HepG2 (cell line): ENCODE data around the gene FAM43A. TPM values are rescaled to one million over a fixed set of nuclear protein-coding genes. Genes with fewer than 3 reads are reported as not detected.

Source experiments
- ATAC-seq: fragments of 200-7000 bp; cut with Tn5 transposase; 3 replicates; pipeline ENCODE4 v1.9.1; 2020; ENCODE audit warnings: mild to moderate bottlenecking, moderate library complexity
- BruUV-seq: library from RNA; stranded (reverse); fragments of 400-500 nt; replicated peaks from 2 replicates; lab custom pipeline; 2021; lab: Mats Ljungman, UMichigan
- CTCF ChIA-PET: fragments of 300-600 bp; formaldehyde crosslinking; extraction: SDS; loops from one replicate; lab custom pipeline; 2021; ENCODE audit warnings: low total read pairs, inconsistent platforms, low intra/inter-chr PET ratio; lab: Yijun Ruan, JAX
- POLR2A ChIA-PET: fragments of 350-600 bp; sonication (Branson Sonifier 250); formaldehyde crosslinking; loops from one replicate; lab custom pipeline; 2020; ENCODE audit warnings: antibody characterized with exemption, inconsistent platforms; lab: Yijun Ruan, JAX
- DNase-seq: peaks from one replicate; pipeline ENCODE4 v3.0.0-alpha.2; 2015; ENCODE audit warnings: low spot score
- FAIRE-seq: peaks from 3 replicates; lab custom pipeline; 2011; peaks lifted over from hg19 to GRCh38; lab: Jason Lieb, UNC
- H2AFZ ChIP-seq: one replicate; pipeline ENCODE4 v1.6.1; 2011; ENCODE audit warnings: low read length, inconsistent platforms
- H3K27ac ChIP-seq: fragments of 300-600 bp; 3 replicates; pipeline ENCODE4 v1.8.0; 2011; ENCODE audit warnings: mixed run types, mild to moderate bottlenecking, mixed read lengths, low read length, inconsistent platforms; ENCODE audit not compliant: insufficient read depth; ENCODE audit errors: extremely low read length
- H3K27me3 ChIP-seq, 2 experiments: fragments of 200-600 bp in 1 of 2; 2 replicates in 1 of 2; 3 replicates in 1 of 2; pipeline versions ENCODE4 v1.6.0 to v1.8.0; 2011; ENCODE audit warnings: low read length in 2 of 2, mild to moderate bottlenecking in 2 of 2, moderate library complexity in 2 of 2, inconsistent platforms in 1 of 2; ENCODE audit not compliant: insufficient read depth in 2 of 2, control insufficient read depth in 1 of 2
- H3K36me3 ChIP-seq, 2 experiments: fragments of 200-600 bp in 1 of 2; replicated peaks in 1 of 2; 2 replicates in 1 of 2; 3 replicates in 1 of 2; pipeline versions ENCODE4 v1.5.1 to v1.8.0; 2011; ENCODE audit warnings: low read length in 2 of 2, inconsistent platforms in 1 of 2; ENCODE audit not compliant: insufficient read depth in 2 of 2, control insufficient read depth in 1 of 2
- H3K4me1 ChIP-seq: 2 replicates; pipeline ENCODE4 v1.5.1; 2012; ENCODE audit warnings: low read length, inconsistent platforms; ENCODE audit not compliant: insufficient read depth
- H3K4me2 ChIP-seq: 2 replicates; pipeline ENCODE4 v1.6.0; 2011; ENCODE audit warnings: low read depth, low read length, inconsistent platforms
- H3K4me3 ChIP-seq, 3 experiments: fragments of 200-600 bp in 1 of 3; sonication (generic), shearing (Covaris generic) in 1 of 3; replicated peaks in 1 of 3; 2 replicates each; pipeline ENCODE4 v1.5.1; 2011 to 2016; ENCODE audit warnings: low read length in 3 of 3, inconsistent platforms in 2 of 3, low read depth in 2 of 3, mild to moderate bottlenecking in 2 of 3, control low read depth in 1 of 3, mixed read lengths in 1 of 3; ENCODE audit not compliant: insufficient read depth in 1 of 3
- H3K79me2 ChIP-seq: one replicate; pipeline ENCODE4 v1.6.1; 2011; ENCODE audit warnings: low read length, inconsistent platforms; ENCODE audit not compliant: insufficient read depth
- H3K9ac ChIP-seq: 2 replicates; pipeline ENCODE4 v1.6.0; 2011; ENCODE audit warnings: mild to moderate bottlenecking, low read depth, low read length, inconsistent platforms; ENCODE audit not compliant: insufficient read depth
- H3K9me3 ChIP-seq: 2 replicates; pipeline ENCODE4 v1.5.1; 2012; ENCODE audit warnings: mild to moderate bottlenecking, low read length
- H4K20me1 ChIP-seq: 2 replicates; pipeline ENCODE4 v1.6.0; 2011; ENCODE audit warnings: inconsistent platforms, mild to moderate bottlenecking, low read length, moderate library complexity; ENCODE audit not compliant: insufficient read depth
- BATF2 ChIP-seq: sonication (generic); formaldehyde crosslinking; IDR thresholded peaks from 2 replicates; pipeline ENCODE4 v1.8.0; 2022; ENCODE audit warnings: mild to moderate bottlenecking, missing genetic modification reagents, moderate library complexity
- BRCA1 ChIP-seq: sonication (generic); formaldehyde crosslinking; IDR thresholded peaks from 2 replicates; pipeline ENCODE4 v1.4.0; 2020; ENCODE audit warnings: missing genetic modification reagents
- HNRNPK ChIP-seq: fragments of 200-400 bp; formaldehyde crosslinking; IDR thresholded peaks from 2 replicates; pipeline ENCODE4 v1.6.1; 2018; ENCODE audit warnings: low read length, low read depth, moderate library complexity, mild to moderate bottlenecking; ENCODE audit not compliant: poor library complexity, severe bottlenecking
- KLF12 ChIP-seq: sonication (generic); formaldehyde crosslinking; IDR thresholded peaks from 2 replicates; pipeline ENCODE4 v1.4.0; 2020; ENCODE audit warnings: missing genetic modification reagents, borderline replicate concordance
- MEIS1 ChIP-seq: sonication (generic); formaldehyde crosslinking; IDR thresholded peaks from 2 replicates; pipeline ENCODE4 v1.9.0; 2021; ENCODE audit warnings: mild to moderate bottlenecking, missing genetic modification reagents, moderate library complexity, borderline replicate concordance
- POLR2G ChIP-seq: fragments of 200-400 bp; formaldehyde crosslinking; IDR thresholded peaks from 2 replicates; pipeline ENCODE4 v1.6.1; 2018; ENCODE audit warnings: mild to moderate bottlenecking, low read depth, low read length, moderate library complexity
- SMYD3 ChIP-seq: sonication (generic); formaldehyde crosslinking; IDR thresholded peaks from 2 replicates; pipeline ENCODE4 v1.8.1; 2023; ENCODE audit warnings: mild to moderate bottlenecking, missing genetic modification reagents
- TGIF2 ChIP-seq: IDR thresholded peaks from 2 replicates; pipeline ENCODE4 v1.6.1; 2016; ENCODE audit warnings: control low read depth, missing compliant biosample characterization
- ZBTB20 ChIP-seq: sonication (generic); formaldehyde crosslinking; IDR thresholded peaks from 2 replicates; pipeline ENCODE4 v1.8.1; 2023; ENCODE audit warnings: missing genetic modification reagents, low read depth, mild to moderate bottlenecking, borderline replicate concordance
- ZNF512 ChIP-seq: sonication (generic); formaldehyde crosslinking; IDR thresholded peaks from 2 replicates; pipeline ENCODE4 v1.4.0; 2020; ENCODE audit warnings: mild to moderate bottlenecking, missing genetic modification reagents
- ZNF530 ChIP-seq: sonication (generic); formaldehyde crosslinking; IDR thresholded peaks from 2 replicates; pipeline ENCODE4 v1.5.0; 2020; ENCODE audit warnings: low read depth, mild to moderate bottlenecking, missing genetic modification reagents
- ZNF550 ChIP-seq: sonication (generic); formaldehyde crosslinking; IDR thresholded peaks from 2 replicates; pipeline ENCODE4 v1.4.0; 2020; ENCODE audit warnings: mild to moderate bottlenecking, missing genetic modification reagents, borderline replicate concordance
- ZNF605 ChIP-seq: sonication (generic); formaldehyde crosslinking; IDR thresholded peaks from 2 replicates; pipeline ENCODE4 v1.8.0; 2022; ENCODE audit warnings: mild to moderate bottlenecking, missing genetic modification reagents
- ZNF891 ChIP-seq: sonication (generic); formaldehyde crosslinking; IDR thresholded peaks from 2 replicates; pipeline ENCODE4 v1.5.0; 2020; ENCODE audit warnings: mild to moderate bottlenecking, missing genetic modification reagents
- WGBS: methylation state at CpG from one replicate; pipeline ENCODE4 v1.1.6; 2017; ENCODE audit warnings: low lambda C conversion rate; 5-methylcytosine and 5-hydroxymethylcytosine counted together
- in situ Hi-C: cut with HindIII; loops from 2 replicates; pipeline ENCODE4 v1.10.0; 2017; ENCODE audit warnings: low pct_unique_long_range_greater_than_20kb; ENCODE audit not compliant: extremely low pct_ligation_motif_present
- intact Hi-C: fragments of 100-400 bp; cut with micrococcal nuclease; formaldehyde crosslinking; loops from one replicate; pipeline ENCODE4 v1.10.0; 2022; ENCODE audit not compliant: unreplicated experiment
- polyA plus RNA-seq, 8 experiments: library from polyadenylated mRNA; depleted of rRNA in 3 of 8; stranded (reverse) in 7 of 8; unstranded in 1 of 8; fragments of >200 nt; fragmentation: Illumina TruSeq in 4 of 8; extraction: Trizol in 4 of 8; gene quantifications; 2 replicates each; pipeline versions ENCODE4 v1.2.1 to v1.2.3, GENCODE V29; 2011 to 2016; ENCODE audit warnings: low read depth in 4 of 8, missing spikeins in 1 of 8, mixed read lengths in 1 of 8; ENCODE audit not compliant: insufficient read depth in 1 of 8
- total RNA-seq, 5 experiments: library from RNA; depleted of rRNA; stranded (reverse); fragments of >200 nt; fragmentation: Illumina TruSeq; extraction: Trizol; gene quantifications; 2 replicates each; pipeline ENCODE4 v1.2.3, GENCODE V29; 2016; ENCODE audit warnings: low read depth in 1 of 5
- TF ChIP-seq, protein P1 (sequence below): sonication (generic); formaldehyde crosslinking; IDR thresholded peaks from 2 replicates; pipeline ENCODE4 v1.8.1; 2022; ENCODE audit warnings: mild to moderate bottlenecking, missing genetic modification reagents
- TF ChIP-seq, protein P2 (sequence below), 2 experiments: sonication (generic) in 1 of 2; formaldehyde crosslinking in 1 of 2; IDR thresholded peaks; 2 replicates each; pipeline versions ENCODE4 v1.4.0 to v1.6.1; 2016 to 2020; ENCODE audit warnings: borderline replicate concordance in 1 of 2, low read depth in 1 of 2, mild to moderate bottlenecking in 1 of 2, missing genetic modification reagents in 1 of 2

Gene FAM43A
- total and polyA plus RNA-seq, 2 of the 13 experiments (the other 11 are each of a cell fraction or from before 2014, with no cell fraction given) = 0.91 to 1.8 TPM

DNA sequence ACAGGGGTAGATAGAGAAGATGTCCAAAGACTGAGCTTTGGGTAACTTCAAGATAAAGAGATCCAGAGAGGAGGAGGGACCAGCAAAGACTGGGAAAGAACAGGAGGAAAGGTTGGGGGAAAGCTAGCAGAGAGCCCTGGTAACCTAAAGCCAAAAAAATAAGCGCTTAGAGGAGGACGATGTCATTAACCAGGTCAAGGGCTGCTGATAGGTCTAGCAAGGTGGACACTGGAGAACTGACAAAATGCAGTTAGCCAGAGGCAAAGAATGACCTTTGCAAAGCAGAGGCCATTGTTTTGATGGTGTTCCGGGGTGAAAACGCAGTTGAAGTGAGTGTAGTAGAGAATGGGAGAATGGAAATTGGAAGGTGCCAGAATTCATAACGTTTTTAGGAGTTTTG, 39.7 kb downstream of the FAM43A start:
- Histone ChIP-seq H3K4me2 (no peak overlapping the region), H3K79me2 (no peaks in the 10 kb centered on the region), H2AFZ (no peak overlapping the region), H3K4me1 (peaks cover 72% of the 10 kb centered on the region), H3K9ac (no peak overlapping the region), H3K9me3 (no peaks in the 10 kb centered on the region), H4K20me1 (no peaks in the 10 kb centered on the region), H3K4me3 (no peak overlapping the region), H3K27me3 (peaks cover 0 to 16% of the 10 kb centered on the region in 2 experiments; a peak in 3 of 5 replicates), H3K27ac (no peak overlapping the region), H3K36me3 (no peaks in the 10 kb centered on the region)
- in situ Hi-C loops = no loop called here
- intact Hi-C loops = no loop called here
- POLR2A ChIA-PET = no interaction called here
- FAIRE-seq (no peak), ATAC-seq (no peak), DNase-seq (no peak)
- BruUV-seq = no TSS peak
- WGBS = 60% methylated on average over 5 of the region's 5 CpGs
- CTCF ChIA-PET = no interaction called here
- TF ChIP-seq ZNF512 (CRISPR knock-in tag) = no peak
- TF ChIP-seq TGIF2 (CRISPR knock-in tag) = no peak
- TF ChIP-seq, protein P1, sequence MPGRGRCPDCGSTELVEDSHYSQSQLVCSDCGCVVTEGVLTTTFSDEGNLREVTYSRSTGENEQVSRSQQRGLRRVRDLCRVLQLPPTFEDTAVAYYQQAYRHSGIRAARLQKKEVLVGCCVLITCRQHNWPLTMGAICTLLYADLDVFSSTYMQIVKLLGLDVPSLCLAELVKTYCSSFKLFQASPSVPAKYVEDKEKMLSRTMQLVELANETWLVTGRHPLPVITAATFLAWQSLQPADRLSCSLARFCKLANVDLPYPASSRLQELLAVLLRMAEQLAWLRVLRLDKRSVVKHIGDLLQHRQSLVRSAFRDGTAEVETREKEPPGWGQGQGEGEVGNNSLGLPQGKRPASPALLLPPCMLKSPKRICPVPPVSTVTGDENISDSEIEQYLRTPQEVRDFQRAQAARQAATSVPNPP (CRISPR knock-in tag) = no peak
- TF ChIP-seq ZNF891 (CRISPR knock-in tag) = no peak
- TF ChIP-seq ZBTB20 (CRISPR knock-in tag) = no peak
- no peak for TF ChIP-seq ZNF605
- TF ChIP-seq ZNF530 = no peak
- TF ChIP-seq SMYD3 = no peak
- TF ChIP-seq BRCA1 (CRISPR knock-in tag) = no peak
- no peak for TF ChIP-seq HNRNPK
- no peak for TF ChIP-seq MEIS1 (CRISPR knock-in tag)
- no peak for TF ChIP-seq KLF12 (CRISPR knock-in tag)
- no peak for TF ChIP-seq ZNF550 (CRISPR knock-in tag)
- TF ChIP-seq, protein P2, sequence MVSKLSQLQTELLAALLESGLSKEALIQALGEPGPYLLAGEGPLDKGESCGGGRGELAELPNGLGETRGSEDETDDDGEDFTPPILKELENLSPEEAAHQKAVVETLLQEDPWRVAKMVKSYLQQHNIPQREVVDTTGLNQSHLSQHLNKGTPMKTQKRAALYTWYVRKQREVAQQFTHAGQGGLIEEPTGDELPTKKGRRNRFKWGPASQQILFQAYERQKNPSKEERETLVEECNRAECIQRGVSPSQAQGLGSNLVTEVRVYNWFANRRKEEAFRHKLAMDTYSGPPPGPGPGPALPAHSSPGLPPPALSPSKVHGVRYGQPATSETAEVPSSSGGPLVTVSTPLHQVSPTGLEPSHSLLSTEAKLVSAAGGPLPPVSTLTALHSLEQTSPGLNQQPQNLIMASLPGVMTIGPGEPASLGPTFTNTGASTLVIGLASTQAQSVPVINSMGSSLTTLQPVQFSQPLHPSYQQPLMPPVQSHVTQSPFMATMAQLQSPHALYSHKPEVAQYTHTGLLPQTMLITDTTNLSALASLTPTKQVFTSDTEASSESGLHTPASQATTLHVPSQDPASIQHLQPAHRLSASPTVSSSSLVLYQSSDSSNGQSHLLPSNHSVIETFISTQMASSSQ (IDR thresholded peaks at IDR 0.05; ENCODE audit: low read depth) = no peak
- TF ChIP-seq, protein P2 (CRISPR knock-in tag; IDR thresholded peaks at IDR 0.05; ENCODE audit: borderline replicate concordance) = no peak
- no peak for TF ChIP-seq POLR2G
- no peak for TF ChIP-seq BATF2 (CRISPR knock-in tag)
